Astrocyte (in vitro differentiated cells and primary cell): ENCODE data around the gene PLCXD3.

Experiments used
- CTCF ChIP-seq: IDR thresholded peaks from 2 replicates; pipeline ENCODE4 v1.5.1; 2011; ENCODE audit warnings: low read depth, mild to moderate bottlenecking, inconsistent platforms, low read length, moderate library complexity; ENCODE audit not compliant: insufficient read depth
- EZH2 ChIP-seq: IDR thresholded peaks from 2 replicates; pipeline ENCODE4 v1.6.1; 2012; ENCODE audit warnings: mild to moderate bottlenecking, low read length, inconsistent platforms; ENCODE audit not compliant: insufficient read depth

- no peak for TF ChIP-seq CTCF
- no peak for TF ChIP-seq EZH2
These were observed 105.6 kb downstream of the PLCXD3 start for GRCh38 chr5:41404757-41405156.
